ENCODE data around the gene PCNX1.
A peak's percentile ranks its signal among the peaks of the same experiment; 100 is the strongest.
"Not testable (repeated sequence)": the region's sequence is repeated elsewhere in the genome, so short reads cannot be mapped to it uniquely, and the experiment has no call there.

PCNX1 gene

DNA sequence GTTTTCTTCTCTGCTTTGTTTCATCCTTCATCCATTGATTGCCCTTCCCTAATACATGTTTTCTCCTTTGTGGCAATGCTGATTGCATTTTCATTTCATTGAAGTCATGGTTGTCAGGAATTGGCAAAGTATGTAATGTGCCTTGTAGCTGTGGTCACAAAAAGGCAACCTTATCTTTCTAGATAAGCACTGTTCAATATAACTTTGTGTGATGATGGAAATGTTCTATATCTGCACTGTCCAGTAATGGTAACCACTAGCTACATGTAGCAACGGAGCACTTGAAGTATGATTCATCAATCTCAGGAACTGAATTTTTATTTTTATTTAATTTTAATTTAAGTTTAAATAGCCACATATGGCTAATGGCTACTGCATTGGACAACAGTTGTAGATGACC is 79.8 kb downstream of the PCNX1 start:
- Mint-ChIP-seq H3K36me3 (ENCODE audit: low read depth) (peaks cover 41% of the 10 kb centered on the region), H3K4me3 (no peak overlapping the region), H3K27me3 (no peaks in the 10 kb centered on the region), H3K9me3 (no peaks in the 10 kb centered on the region), H3K27ac (no peak overlapping the region), H3K4me1 (ENCODE audit: low read depth) (peaks cover 51% of the 10 kb centered on the region)
- no peak for DNase-seq

DNA sequence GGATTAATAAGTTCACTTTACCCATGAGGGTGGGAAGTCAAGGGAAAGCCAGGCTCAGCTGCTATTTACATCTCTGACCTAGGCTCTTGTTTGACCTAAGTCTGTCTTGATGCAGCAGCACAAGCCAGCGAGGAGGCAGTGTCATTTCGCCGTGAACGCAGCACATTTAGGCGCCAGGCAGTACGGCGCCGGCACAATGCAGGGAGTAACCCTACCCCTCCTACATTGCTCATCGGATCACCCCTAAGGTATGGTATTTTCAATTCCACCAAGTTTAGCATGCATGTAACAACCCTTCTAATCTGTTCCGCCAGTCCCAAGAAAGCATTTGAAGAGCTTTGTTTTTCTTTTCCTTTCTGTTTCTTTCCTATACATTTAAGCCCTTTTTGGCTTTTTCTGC is 81.2 kb downstream of the PCNX1 start:
- Mint-ChIP-seq H3K36me3 (ENCODE audit: low read depth) (peaks cover 42% of the 10 kb centered on the region), H3K9me3 (no peaks in the 10 kb centered on the region), H3K4me1 (ENCODE audit: low read depth) (peaks cover 45% of the 10 kb centered on the region), H3K4me3 (peak overlapping the region; percentile 50), H3K27ac (peak overlapping the region; percentile 42), H3K27me3 (no peaks in the 10 kb centered on the region)
- DNase-seq = no peak

DNA sequence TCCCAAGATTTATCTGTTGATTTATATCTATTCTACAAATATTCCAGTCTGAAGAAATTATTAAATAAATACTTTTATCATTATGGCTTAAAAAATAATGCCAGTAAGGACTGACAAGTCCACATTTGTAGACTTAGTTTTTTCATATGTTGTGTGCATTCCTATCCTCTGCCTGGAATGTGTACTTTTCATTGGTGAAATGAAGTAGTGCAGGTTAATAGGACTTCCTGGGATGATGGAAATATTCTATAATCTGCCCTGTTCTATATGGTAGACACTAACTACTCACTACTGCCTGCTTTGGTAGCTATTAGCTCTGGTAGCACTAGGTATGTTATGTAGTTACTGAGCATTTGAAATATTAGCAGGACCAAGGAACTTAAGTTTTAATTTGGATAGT is 86.7 kb downstream of the PCNX1 start:
- Mint-ChIP-seq H3K36me3 (ENCODE audit: low read depth) (peaks cover 56% of the 10 kb centered on the region), H3K4me1 (ENCODE audit: low read depth) (peaks cover 53% of the 10 kb centered on the region), H3K4me3 (no peak overlapping the region), H3K27me3 (no peaks in the 10 kb centered on the region), H3K27ac (no peak overlapping the region), H3K9me3 (peaks cover 5% of the 10 kb centered on the region)
- no peak for DNase-seq

DNA sequence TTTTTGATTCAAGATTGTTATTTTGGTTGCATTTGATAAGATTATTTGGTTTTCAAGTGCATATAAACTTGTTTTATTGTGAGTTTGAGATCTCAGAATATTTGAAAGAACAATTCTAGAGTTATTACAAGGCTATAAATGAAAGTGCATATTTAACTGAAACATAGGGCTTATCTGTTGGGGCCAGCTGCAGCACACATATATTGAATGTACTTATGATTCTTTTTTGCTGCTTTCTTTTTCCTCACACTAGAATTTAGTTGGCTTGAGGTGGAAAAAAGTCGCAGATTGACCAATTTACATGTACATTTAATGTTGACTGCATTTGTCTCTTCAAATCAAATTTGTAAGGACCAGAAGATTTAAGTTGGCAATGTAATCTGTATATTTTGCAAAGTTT is 88.0 kb downstream of the PCNX1 start:
- H3K4me1 Mint-ChIP-seq (ENCODE audit: low read depth) = peaks cover 60% of the 10 kb centered on the region
- H3K4me3 Mint-ChIP-seq = no peak overlapping the region
- H3K36me3 Mint-ChIP-seq (ENCODE audit: low read depth) = peaks cover 55% of the 10 kb centered on the region
- DNase-seq = no peak
- H3K27ac Mint-ChIP-seq = no peak overlapping the region
- H3K27me3 Mint-ChIP-seq = no peaks in the 10 kb centered on the region
- H3K9me3 Mint-ChIP-seq = peaks cover 5% of the 10 kb centered on the region

DNA sequence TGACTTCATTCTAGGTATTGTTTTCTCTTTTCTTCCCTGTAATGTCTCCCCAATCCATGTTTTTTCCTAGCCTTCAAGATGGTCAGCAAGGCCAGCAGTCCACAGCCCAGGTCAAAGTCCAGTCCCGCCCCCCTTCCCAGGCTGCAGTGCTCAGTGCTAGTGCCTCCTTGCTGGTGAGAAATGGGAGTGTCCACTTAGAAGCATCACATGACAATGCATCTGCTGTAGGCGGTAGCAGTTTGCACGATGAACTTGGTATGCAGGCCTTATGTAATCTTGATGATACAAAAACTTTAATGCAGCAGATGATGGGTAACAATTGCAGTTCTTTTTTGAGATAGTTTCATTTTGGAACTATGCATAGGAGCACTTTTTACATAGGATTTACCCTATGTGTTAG is 88.4 kb downstream of the PCNX1 start:
- H3K9me3 Mint-ChIP-seq = peaks cover 5% of the 10 kb centered on the region
- H3K4me3 Mint-ChIP-seq = no peak overlapping the region
- DNase-seq = no peak
- no peak overlapping the region for H3K27ac Mint-ChIP-seq
- no peaks in the 10 kb centered on the region for H3K27me3 Mint-ChIP-seq
- H3K4me1 Mint-ChIP-seq (ENCODE audit: low read depth) = peaks cover 61% of the 10 kb centered on the region
- peaks cover 54% of the 10 kb centered on the region for H3K36me3 Mint-ChIP-seq (ENCODE audit: low read depth)

DNA sequence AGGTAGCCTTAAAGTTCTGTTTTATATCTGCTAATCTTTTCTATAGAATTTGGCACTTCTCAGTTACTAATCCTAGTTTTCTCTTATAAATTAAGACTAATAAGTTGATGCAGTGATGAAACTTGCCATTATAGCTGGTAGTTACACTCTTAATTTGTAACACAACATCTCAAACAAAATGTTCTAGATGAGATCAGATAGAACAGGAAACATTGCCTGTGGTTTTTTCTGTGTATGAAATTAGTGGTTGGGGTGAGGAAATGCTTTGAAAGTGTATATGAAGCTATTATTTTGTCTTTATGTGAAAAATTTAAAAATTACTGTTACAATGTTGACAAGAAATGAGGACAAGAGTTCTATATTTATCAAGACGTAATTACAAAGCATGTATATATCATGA is 91.9 kb downstream of the PCNX1 start:
- Mint-ChIP-seq H3K4me1 (ENCODE audit: low read depth) (peaks cover 79% of the 10 kb centered on the region), H3K36me3 (ENCODE audit: low read depth) (peaks cover 65% of the 10 kb centered on the region), H3K27ac (peak overlapping the region; percentile 87), H3K4me3 (peak overlapping the region; percentile 22), H3K27me3 (no peaks in the 10 kb centered on the region), H3K9me3 (peaks cover 5% of the 10 kb centered on the region)
- DNase-seq = no peak

DNA sequence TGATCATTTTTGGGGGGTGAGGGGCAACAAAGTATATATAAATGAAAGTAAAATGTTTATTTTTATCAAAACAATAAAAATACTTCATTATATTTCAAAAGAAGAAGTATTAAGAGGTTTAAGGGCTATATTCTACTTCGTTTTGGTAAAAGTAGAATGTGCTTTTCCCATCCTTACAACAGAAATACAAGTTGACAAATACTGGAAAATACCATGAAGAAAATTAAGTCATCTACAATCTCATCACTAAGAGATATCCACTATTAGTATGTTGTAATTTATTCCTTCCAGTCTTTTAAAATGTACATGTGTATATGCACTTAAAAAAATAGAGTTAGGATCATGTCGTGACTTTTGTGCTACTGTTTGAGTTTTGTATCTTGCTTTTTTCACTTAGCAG is 92.8 kb downstream of the PCNX1 start:
- no peak for DNase-seq
- Mint-ChIP-seq H3K9me3 (peaks cover 5% of the 10 kb centered on the region), H3K27me3 (no peaks in the 10 kb centered on the region), H3K4me3 (no peak overlapping the region), H3K4me1 (ENCODE audit: low read depth) (peaks cover 87% of the 10 kb centered on the region), H3K27ac (peak overlapping the region; percentile 87), H3K36me3 (ENCODE audit: low read depth) (peaks cover 70% of the 10 kb centered on the region)

DNA sequence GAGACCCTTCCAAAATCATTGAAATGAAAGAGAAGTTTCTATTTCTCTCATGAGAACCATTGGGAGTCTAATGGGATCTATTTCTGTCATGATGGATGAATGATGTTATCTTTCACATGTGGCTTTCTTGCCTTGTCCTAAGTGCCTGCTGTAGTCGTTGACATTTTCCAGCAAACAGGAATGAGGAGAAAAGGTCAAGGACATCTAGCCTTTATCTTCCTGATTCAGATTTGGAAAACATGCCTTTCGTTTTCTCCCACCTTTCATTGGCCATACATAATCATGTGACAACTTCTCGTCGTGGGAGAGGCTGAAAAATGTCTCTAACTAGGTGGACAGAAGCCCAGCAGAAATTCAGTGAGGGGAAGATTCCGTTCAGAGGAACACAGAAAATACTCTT is 94.5 kb downstream of the PCNX1 start:
- H3K4me3 Mint-ChIP-seq = no peak overlapping the region
- H3K27ac Mint-ChIP-seq = peak overlapping the region; percentile 77
- H3K36me3 Mint-ChIP-seq (ENCODE audit: low read depth) = peaks cover 59% of the 10 kb centered on the region
- H3K9me3 Mint-ChIP-seq = no peaks in the 10 kb centered on the region
- DNase-seq = no peak
- no peaks in the 10 kb centered on the region for H3K27me3 Mint-ChIP-seq
- peaks cover 88% of the 10 kb centered on the region for H3K4me1 Mint-ChIP-seq (ENCODE audit: low read depth)

DNA sequence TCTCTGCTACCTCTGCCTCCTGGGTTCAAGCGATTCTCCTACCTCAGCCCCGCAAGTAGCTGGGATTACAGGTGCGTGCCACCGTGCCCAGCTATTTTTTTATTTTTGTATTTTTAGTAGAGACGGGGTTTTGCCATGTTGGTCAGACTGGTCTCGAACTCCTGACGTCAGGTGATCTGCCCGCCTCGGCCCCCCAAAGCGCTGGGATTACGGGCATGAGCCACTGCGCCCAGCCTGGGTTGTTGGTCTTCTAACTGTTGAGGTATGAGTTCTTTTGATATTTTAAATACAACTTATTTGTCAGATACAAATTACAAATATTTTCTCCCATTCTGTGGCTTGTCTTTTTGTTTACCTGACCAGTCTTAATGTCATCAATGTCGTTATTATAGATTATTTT is 95.9 kb downstream of the PCNX1 start:
- Mint-ChIP-seq H3K27me3 (no peaks in the 10 kb centered on the region), H3K9me3 (no peaks in the 10 kb centered on the region), H3K27ac (peak overlapping the region; percentile 80), H3K4me3 (no peak overlapping the region), H3K4me1 (ENCODE audit: low read depth) (peaks cover 82% of the 10 kb centered on the region), H3K36me3 (ENCODE audit: low read depth) (peaks cover 50% of the 10 kb centered on the region)
- no peak for DNase-seq

DNA sequence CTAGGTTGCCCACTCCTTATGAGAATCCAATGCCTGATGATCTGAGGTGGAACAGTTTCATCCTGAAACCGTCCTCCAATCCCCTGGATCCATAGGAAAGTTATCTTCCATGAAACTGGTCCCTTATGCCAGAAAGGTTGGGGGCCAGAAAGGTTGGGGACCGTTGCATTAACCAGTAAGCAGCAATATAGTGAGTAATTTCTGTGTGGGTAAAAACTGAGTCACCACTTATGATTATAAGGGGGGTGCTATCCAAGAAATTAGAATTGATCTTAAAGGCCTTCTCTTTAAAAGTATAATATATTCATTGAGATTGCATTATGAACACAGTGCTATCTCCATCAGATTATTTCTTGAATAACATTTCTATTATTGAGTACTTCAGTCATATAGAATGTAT is 97.2 kb downstream of the PCNX1 start:
- DNase-seq = no peak
- H3K9me3 Mint-ChIP-seq = no peaks in the 10 kb centered on the region
- peak overlapping the region; percentile 80 for H3K27ac Mint-ChIP-seq
- no peak overlapping the region for H3K4me3 Mint-ChIP-seq
- H3K4me1 Mint-ChIP-seq (ENCODE audit: low read depth) = peaks cover 75% of the 10 kb centered on the region
- no peaks in the 10 kb centered on the region for H3K27me3 Mint-ChIP-seq
- peaks cover 52% of the 10 kb centered on the region for H3K36me3 Mint-ChIP-seq (ENCODE audit: low read depth)

DNA sequence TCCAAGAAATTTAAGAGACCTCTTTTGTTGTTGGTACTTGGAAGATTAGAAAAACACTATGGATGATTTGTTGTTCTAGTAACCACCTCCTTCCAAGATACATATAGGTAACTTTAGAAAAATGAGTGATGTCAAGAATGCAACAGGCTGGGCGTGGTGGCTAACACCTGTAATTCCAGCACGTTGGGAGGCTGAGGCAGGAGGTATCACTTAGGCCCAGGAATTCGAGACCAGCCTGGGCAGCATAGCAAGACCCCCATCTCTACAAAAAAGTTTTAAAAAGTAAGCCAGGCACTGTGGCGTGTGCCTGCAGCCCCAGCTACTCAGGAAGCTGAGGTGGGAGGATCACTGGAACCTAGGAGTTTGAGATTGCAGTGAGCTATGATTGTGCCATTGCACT is 97.8 kb downstream of the PCNX1 start:
- Mint-ChIP-seq H3K4me1 (ENCODE audit: low read depth) (peaks cover 71% of the 10 kb centered on the region), H3K4me3 (peak overlapping the region; percentile 0), H3K36me3 (ENCODE audit: low read depth) (peaks cover 50% of the 10 kb centered on the region), H3K27ac (peak overlapping the region; percentile 80), H3K27me3 (no peaks in the 10 kb centered on the region), H3K9me3 (no peaks in the 10 kb centered on the region)
- no peak for DNase-seq

DNA sequence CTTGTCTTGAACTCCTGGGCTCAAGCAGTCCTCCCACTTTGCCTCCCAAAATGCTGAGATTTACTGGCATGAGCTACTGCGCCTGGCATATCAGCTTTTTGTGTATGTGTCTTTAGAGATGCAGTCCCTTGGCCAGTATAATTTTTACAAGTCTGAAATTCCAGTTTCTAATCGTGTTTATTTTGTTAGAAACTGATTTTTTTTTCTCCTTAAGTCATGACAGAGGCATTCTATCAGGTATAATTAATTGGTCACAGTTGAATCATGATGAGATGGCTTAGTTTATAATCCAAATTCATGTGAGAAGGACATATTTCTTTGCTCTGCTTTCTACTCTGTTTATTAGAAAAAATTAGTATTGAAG is 98.9 kb downstream of the PCNX1 start:
- no peak overlapping the region for H3K4me3 Mint-ChIP-seq
- H3K4me1 Mint-ChIP-seq (ENCODE audit: low read depth) = peaks cover 73% of the 10 kb centered on the region
- no peaks in the 10 kb centered on the region for H3K27me3 Mint-ChIP-seq
- DNase-seq = no peak
- H3K27ac Mint-ChIP-seq = no peak overlapping the region
- H3K36me3 Mint-ChIP-seq (ENCODE audit: low read depth) = peaks cover 58% of the 10 kb centered on the region
- no peaks in the 10 kb centered on the region for H3K9me3 Mint-ChIP-seq

DNA sequence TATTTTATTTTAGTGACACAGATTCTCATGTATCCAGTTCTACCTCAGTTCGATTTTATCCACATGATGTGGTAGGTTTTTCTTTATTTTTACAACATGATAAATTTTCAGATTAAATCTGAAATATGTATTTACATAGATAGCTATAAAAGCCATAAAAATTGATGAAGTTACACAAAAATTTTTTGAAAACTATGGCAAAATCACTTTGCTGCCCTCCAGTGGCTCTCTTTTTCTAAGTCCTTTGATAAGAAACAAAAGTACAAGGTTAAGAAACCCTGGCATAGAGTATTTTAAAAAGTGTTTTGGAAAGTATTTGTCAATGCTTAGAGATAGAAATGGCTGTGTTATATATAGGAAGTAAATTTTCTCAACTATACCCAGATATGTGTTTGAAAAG is 104.2 kb downstream of the PCNX1 start:
- no peak for DNase-seq
- no peak overlapping the region for H3K4me3 Mint-ChIP-seq
- peaks cover 72% of the 10 kb centered on the region for H3K36me3 Mint-ChIP-seq (ENCODE audit: low read depth)
- no peaks in the 10 kb centered on the region for H3K27me3 Mint-ChIP-seq
- peaks cover 48% of the 10 kb centered on the region for H3K4me1 Mint-ChIP-seq (ENCODE audit: low read depth)
- H3K27ac Mint-ChIP-seq = peak overlapping the region; percentile 50
- no peaks in the 10 kb centered on the region for H3K9me3 Mint-ChIP-seq

DNA sequence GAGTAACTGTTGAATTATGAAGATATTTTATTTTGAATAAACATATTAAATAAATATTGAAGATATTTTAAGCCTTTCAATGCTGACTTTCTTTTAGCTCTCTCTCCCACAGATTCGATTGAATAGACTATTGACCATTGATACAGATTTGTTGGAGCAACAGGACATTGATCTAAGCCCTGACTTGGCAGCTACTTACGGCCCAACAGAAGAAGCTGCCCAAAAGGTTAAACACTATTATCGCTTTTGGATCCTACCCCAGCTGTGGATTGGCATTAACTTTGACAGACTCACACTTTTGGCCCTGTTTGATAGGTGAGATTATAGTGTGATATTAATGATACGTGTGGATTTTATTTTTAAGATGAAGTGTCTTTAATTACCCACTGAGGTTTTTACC is 105.6 kb downstream of the PCNX1 start:
- peaks cover 77% of the 10 kb centered on the region for H3K36me3 Mint-ChIP-seq (ENCODE audit: low read depth)
- DNase-seq = no peak
- no peaks in the 10 kb centered on the region for H3K27me3 Mint-ChIP-seq
- H3K4me1 Mint-ChIP-seq (ENCODE audit: low read depth) = peaks cover 46% of the 10 kb centered on the region
- H3K27ac Mint-ChIP-seq = no peak overlapping the region
- no peaks in the 10 kb centered on the region for H3K9me3 Mint-ChIP-seq
- no peak overlapping the region for H3K4me3 Mint-ChIP-seq

DNA sequence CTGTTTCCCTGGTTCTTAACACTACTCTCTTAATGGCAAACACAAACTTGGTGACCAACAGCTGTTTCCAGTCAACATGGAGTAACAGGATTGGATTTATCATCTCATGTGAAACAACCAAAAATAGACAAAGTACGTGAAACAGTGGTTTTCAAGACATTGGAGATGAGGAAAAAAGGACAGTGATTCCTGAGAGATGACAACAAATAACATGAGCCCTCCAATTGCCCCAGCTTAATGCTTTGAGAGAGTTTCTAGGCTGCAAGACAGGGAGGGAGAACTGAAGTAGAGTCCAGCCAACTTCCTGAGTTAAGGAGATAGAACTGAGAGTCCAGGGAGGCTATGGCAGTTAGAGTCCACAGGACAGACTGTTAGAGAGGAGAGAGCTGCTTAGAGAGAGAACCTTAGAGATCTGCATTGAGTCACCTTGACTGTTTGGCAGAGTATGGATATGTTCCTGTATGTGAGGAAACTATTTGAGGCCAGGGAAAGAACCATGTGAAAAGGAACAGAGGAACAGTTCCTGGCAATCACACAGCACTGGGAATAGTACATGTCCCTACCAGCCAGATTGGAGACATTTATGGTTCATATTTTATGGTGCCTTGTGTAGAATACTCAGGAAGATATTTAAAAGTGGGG is 106.4 kb downstream of the PCNX1 start:
- Mint-ChIP-seq H3K4me1 (ENCODE audit: low read depth) (peaks cover 42% of the 10 kb centered on the region), H3K27me3 (no peaks in the 10 kb centered on the region), H3K27ac (peak overlapping the region; percentile 5), H3K4me3 (no peak overlapping the region), H3K36me3 (ENCODE audit: low read depth) (peaks cover 77% of the 10 kb centered on the region), H3K9me3 (no peaks in the 10 kb centered on the region)
- DNase-seq = no peak

DNA sequence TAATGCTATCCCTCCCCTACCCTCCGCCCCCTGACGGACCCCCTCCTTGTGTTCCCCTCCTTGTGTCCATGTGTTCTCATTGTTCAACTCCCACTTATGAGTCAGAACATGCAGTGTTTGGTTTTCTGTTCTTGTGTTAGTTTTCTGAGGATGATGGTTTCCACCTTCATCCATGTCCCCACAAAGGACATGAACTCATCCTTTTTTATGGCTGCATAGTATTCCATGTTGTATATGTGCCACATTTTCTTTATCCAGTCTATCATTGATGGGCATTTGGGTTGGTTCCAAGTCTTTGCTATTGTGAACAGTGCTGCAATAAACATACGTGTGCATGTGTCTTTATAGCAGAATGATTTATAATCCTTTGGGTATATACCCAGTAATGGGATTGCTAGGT is 112.7 kb downstream of the PCNX1 start:
- H3K4me3 Mint-ChIP-seq, H3K9me3 Mint-ChIP-seq: not testable (repeated sequence)
- peaks cover 86% of the 10 kb centered on the region for H3K36me3 Mint-ChIP-seq (ENCODE audit: low read depth)

More for the DNA sequence above, 112.7 kb downstream of the PCNX1 start:
- not testable (repeated sequence) for H3K27me3 Mint-ChIP-seq, H3K27ac Mint-ChIP-seq, DNase-seq
- H3K4me1 Mint-ChIP-seq (ENCODE audit: low read depth) = peaks cover 51% of the 10 kb centered on the region

All from activated T-cell treated with anti-CD3 and anti-CD28 coated beads, Interleukin-2, amount 50 U/mL, for 24 hours (primary cell).